Subcutaneous adipose tissue (tissue), 4 donors: ENCODE data around the gene TRAF3. TPM values are rescaled to one million over a fixed set of nuclear protein-coding genes. Genes with fewer than 3 reads are reported as not detected.

Experiments
- total RNA-seq, 4 donors: library from RNA; depleted of rRNA; stranded (reverse); fragments of >200 nt; gene quantifications; one replicate each; pipeline ENCODE4 v1.1.0, GENCODE V29; 2016
- TF ChIP-seq, protein P1 (sequence below): fragments of 450-650 bp; IDR thresholded peaks from one replicate; pipeline ENCODE4 v1.5.1; 2016; ENCODE audit warnings: low read depth, mild to moderate bottlenecking, control low read depth, antibody characterized with exemption, moderate library complexity

The TRAF3 gene
- total RNA-seq, 4 donors from 2014 or later: 11.0 to 21.0 (median 14.0) TPM

DNA sequence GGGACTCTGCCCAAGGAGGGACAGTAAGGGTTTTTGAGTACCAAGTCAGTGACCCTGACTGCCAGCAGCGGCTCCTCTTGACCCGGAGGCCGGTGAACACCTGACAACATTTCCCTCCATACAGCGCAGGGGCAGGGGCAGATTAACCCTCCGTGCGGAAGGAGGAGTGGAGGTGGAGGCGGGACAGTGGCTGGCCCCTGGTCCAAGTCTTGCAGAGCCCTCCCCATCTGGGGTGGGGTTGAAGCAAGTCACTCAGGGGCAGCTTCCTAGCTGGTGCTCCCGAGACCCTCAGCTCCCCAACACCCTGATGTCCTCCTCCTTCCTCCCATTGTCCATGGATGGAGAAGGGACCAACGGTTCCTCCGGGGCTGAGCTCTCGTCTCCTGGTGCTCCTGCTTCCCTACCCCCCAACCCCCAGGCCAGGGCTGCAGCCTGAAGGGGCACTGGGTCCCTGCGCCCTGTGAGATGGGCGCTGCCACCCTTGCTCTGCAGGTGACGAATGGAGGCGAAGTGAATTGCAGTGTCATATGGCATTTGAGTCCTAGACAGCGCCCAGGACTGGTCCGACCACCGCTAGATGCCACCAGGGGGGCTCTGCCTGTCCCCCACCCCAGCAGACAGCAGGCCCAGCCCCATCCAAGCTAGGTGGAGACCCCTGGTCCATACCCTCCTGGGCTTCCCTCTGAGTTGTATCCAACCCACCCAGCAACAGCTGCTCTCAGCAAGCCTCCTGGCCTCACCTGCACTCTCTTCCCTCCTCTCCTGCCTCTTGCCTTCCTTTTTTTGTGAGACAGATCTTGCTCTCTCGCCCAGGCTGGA, 138.3 kb downstream of the TRAF3 start:
- TF ChIP-seq, protein P1, sequence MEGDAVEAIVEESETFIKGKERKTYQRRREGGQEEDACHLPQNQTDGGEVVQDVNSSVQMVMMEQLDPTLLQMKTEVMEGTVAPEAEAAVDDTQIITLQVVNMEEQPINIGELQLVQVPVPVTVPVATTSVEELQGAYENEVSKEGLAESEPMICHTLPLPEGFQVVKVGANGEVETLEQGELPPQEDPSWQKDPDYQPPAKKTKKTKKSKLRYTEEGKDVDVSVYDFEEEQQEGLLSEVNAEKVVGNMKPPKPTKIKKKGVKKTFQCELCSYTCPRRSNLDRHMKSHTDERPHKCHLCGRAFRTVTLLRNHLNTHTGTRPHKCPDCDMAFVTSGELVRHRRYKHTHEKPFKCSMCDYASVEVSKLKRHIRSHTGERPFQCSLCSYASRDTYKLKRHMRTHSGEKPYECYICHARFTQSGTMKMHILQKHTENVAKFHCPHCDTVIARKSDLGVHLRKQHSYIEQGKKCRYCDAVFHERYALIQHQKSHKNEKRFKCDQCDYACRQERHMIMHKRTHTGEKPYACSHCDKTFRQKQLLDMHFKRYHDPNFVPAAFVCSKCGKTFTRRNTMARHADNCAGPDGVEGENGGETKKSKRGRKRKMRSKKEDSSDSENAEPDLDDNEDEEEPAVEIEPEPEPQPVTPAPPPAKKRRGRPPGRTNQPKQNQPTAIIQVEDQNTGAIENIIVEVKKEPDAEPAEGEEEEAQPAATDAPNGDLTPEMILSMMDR: no peak

DNA sequence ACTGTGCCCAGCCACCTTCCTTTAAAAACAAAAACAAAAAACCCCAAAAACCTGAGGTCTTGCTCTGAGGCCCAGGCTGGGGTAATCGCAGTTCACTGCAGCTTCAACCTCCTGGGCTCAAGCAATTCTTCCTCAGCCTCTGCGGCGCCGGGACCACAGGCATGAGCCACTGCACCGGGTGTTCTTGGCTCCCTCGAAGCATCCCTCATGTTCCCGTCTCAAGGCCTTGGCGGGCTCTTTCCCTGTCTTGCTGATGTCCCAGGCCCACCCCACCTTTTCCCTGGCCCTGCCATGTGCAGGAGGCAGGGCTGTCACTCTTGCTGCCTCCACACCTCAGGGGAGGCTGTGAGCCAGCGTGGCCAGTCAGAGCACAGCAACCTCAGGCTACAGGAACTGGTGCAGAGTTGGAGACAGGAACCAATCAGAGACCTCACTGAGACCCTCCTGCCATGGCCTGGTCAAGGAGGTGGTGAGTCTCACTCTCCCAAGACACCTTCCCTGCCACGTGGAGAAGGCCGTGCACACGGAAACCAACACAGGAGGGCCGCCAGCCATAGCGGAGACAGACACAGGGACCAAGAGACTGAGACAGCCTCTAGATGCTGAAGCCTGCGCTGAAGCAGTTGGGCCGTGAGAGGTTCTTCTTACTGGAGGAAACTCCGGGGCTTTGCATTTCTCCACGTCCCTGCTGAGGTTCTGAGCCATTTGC, 139.3 kb downstream of the TRAF3 start:
- TF ChIP-seq, protein P1: no peak

DNA sequence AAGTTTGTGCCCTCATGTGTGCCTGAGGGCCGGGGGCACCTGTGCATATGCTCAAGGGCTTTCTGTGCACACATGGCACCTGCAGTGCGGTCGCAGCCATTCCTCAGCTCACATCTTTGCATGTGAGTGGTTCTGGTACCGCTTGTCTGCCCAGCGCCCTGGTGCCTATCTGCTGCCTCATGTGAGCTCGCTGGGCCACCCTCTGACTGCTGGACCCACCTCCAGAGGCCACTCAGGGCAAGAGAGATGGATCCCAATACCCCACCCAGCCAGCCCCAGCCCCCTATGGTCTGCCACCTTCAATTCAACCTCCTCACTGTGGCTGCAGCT, 139.8 kb downstream of the TRAF3 start:
- TF ChIP-seq, protein P1: no peak

DNA sequence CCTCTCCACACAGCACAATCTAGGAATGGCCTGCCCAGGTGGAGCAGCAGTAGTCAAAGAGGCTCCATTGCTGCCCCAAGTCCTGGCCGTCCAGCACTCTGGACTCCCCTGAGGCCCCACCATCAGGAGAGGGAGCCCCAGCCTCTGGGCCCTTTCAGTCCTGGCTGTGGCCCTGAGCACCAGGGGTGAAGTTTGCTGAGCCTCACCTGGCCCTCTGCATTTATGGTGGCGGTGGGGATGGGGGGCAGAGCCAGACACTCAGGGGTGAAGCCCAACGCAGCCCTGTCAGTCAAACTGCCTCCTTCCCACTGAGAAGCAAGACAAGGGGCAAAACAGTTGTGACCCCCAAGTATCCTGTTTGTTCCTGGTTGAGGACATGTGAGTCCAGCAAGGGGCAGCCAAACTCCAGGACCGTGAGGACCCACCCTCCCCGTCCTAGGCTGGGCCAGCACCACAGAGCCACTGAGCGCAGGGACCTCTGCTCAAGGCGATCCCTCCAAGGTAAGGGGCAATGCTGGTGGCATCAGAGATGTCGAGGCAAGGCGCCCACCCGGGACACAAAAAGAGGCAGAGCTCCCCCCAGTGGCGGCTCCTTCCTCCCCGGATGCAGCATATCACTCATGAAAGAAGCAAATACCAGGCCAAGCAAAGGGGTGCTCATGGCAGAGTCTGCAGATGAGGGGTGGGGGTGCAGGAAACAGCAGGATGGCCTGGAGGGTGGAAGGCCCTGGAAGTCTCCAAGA, 140.4 kb downstream of the TRAF3 start:
- TF ChIP-seq, protein P1: no peak

DNA sequence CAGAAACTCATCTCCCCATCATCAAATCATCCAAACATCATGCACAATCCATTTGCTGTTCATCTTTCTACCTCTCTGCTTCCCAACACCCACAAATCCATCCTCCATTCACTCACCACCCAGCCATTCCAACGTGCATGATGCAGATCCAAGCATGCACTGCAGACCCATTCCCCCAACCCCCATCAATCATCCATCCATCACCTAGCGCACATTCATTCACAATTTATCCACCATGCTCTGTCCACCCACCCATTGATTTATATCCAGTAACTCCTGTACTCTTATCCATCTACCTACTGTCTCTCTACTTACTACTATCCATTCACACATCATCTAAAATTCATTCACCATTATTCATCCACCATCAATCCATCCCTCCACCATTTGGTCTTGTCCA, 141.2 kb downstream of the TRAF3 start:
- TF ChIP-seq, protein P1: no peak

DNA sequence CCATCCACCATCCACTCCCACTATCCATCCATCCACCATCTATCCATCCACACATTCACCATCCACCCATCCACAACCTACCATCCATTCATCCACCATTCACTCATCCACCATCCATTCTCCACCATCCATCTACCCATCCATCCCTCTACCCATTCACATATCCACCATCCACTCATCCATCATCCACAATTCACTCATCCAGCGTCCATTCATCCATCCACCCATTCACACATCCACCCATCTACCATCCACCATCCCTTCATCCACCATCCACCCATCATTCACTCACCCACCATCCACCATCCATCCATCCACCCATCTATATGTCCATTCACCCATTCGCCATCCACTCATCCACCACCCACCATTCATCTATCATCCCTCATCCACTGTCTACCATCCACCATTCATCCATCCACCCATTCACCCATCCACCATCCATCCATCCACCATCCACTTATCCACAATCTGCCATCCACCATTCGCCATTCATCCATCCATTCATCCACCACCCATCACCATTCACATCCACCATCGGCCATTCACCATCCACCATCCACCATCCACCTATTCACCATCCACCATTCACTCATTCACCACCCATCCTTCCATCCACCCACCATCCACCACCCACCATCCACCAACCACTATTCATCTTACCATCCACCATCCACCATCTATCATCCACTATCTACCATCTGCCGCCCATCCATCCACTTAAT, 143.2 kb downstream of the TRAF3 start:
- TF ChIP-seq, protein P1: no peak
